Type B pancreatic cell (in vitro differentiated cells): Measurements from ENCODE around the gene TRAF2. TPM values are rescaled to one million over a fixed set of nuclear protein-coding genes. Genes with fewer than 3 reads are reported as not detected.

Experiments
- DNase-seq: peaks from one replicate; pipeline ENCODE4 v3.0.0; 2021; ENCODE audit warnings: mixed read lengths; ENCODE audit not compliant: unreplicated experiment; ENCODE audit errors: extremely low spot score
- H3K27ac Mint-ChIP-seq: 2 replicates; pipeline ENCODE4 v1.8.0; 2021; ENCODE audit warnings: mild to moderate bottlenecking, mixed read lengths
- H3K27me3 Mint-ChIP-seq: 2 replicates; pipeline ENCODE4 v1.8.0; 2021; ENCODE audit warnings: mixed read lengths
- H3K36me3 Mint-ChIP-seq: 2 replicates; pipeline ENCODE4 v1.8.0; 2021; ENCODE audit warnings: mixed read lengths
- H3K4me1 Mint-ChIP-seq: one replicate; pipeline ENCODE4 v1.8.0; 2021; ENCODE audit warnings: mixed read lengths; ENCODE audit not compliant: unreplicated experiment
- H3K4me3 Mint-ChIP-seq: 2 replicates; pipeline ENCODE4 v1.8.0; 2021; ENCODE audit warnings: mild to moderate bottlenecking, mixed read lengths
- H3K9me3 Mint-ChIP-seq: 2 replicates; pipeline ENCODE4 v1.8.0; 2021; ENCODE audit warnings: mixed read lengths
- total RNA-seq: library from RNA; stranded (reverse); gene quantifications from 2 replicates; pipeline ENCODE4 v1.2.1, GENCODE V29; 2021; ENCODE audit warnings: low replicate concordance
- TF ChIP-seq, protein P1 (sequence below): fragments of 200-600 bp; sonication (generic); conservative IDR thresholded peaks from 2 replicates; pipeline ENCODE4 v1.5.0; 2021; ENCODE audit warnings: antibody characterized with exemption, mild to moderate bottlenecking

TRAF2 gene
- total RNA-seq, 1 donor from 2014 or later = 22.3 TPM

DNA sequence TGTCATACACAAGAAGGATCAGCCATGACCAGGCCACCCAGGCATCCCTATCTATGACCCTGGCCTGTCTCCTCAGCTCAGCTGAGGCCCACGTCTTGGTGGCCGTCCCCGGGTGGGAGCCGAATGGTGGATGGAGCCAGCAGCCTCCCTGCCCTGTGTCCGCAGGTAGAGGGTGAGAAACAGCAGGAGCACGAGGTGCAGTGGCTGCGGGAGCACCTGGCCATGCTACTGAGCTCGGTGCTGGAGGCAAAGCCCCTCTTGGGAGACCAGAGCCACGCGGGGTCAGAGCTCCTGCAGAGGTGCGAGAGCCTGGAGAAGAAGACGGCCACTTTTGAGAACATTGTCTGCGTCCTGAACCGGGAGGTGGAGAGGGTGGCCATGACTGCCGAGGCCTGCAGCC, 33.8 kb downstream of the TRAF2 start:
- Mint-ChIP-seq H3K27me3 (no peaks in the 10 kb centered on the region), H3K4me3 (no peak overlapping the region), H3K27ac (no peak overlapping the region), H3K36me3 (peaks cover 6% of the 10 kb centered on the region), H3K9me3 (no peaks in the 10 kb centered on the region), H3K4me1 (no peaks in the 10 kb centered on the region)
- TF ChIP-seq, protein P1, sequence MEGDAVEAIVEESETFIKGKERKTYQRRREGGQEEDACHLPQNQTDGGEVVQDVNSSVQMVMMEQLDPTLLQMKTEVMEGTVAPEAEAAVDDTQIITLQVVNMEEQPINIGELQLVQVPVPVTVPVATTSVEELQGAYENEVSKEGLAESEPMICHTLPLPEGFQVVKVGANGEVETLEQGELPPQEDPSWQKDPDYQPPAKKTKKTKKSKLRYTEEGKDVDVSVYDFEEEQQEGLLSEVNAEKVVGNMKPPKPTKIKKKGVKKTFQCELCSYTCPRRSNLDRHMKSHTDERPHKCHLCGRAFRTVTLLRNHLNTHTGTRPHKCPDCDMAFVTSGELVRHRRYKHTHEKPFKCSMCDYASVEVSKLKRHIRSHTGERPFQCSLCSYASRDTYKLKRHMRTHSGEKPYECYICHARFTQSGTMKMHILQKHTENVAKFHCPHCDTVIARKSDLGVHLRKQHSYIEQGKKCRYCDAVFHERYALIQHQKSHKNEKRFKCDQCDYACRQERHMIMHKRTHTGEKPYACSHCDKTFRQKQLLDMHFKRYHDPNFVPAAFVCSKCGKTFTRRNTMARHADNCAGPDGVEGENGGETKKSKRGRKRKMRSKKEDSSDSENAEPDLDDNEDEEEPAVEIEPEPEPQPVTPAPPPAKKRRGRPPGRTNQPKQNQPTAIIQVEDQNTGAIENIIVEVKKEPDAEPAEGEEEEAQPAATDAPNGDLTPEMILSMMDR = no peak
- DNase-seq = no peak

DNA sequence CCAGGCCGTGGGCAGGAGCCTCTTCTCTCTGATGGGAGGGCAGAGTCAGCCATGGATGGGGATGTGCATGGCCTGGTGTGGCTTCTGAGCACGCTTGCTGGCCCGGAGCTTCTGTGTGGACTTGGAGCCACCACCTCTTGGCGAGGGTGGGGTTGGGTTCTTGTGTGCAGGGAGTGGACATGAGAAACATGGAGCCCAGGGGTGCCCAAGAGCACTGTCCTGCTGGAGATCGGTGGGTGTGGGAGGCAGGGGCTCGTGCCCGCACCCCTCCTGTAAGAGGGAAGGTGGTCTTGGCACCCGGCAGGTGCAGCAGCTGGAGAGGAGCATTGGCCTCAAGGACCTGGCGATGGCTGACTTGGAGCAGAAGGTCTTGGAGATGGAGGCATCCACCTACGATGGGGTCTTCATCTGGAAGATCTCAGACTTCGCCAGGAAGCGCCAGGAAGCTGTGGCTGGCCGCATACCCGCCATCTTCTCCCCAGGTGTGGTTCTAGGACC, 34.5 kb downstream of the TRAF2 start:
- H3K27me3 Mint-ChIP-seq = no peaks in the 10 kb centered on the region
- H3K4me3 Mint-ChIP-seq = no peak overlapping the region
- H3K9me3 Mint-ChIP-seq = no peaks in the 10 kb centered on the region
- TF ChIP-seq, protein P1 = no peak
- no peaks in the 10 kb centered on the region for H3K4me1 Mint-ChIP-seq
- DNase-seq = no peak
- peaks cover 6% of the 10 kb centered on the region for H3K36me3 Mint-ChIP-seq
- H3K27ac Mint-ChIP-seq = no peak overlapping the region

DNA sequence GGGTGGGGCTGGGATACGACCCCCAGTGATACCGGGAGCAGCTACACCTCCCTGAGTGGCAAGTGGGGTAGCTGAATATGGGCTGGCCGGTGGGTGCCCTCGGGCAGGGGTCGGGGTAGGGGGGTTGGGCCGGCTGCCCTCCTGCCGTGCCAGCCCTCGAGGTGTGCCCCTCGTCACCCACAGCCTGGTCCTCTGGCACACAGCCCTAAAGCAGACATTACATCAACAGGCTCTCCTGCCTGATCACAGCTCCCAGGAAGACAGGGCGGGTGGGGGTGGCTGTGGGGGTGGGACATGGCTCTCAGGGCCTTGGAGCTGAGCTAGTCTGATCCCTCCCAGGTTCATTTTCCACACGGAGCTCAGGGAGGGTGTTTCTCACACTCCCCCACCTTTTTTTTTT, 35.0 kb downstream of the TRAF2 start:
- H3K36me3 Mint-ChIP-seq = peaks cover 6% of the 10 kb centered on the region
- H3K9me3 Mint-ChIP-seq = no peaks in the 10 kb centered on the region
- H3K4me1 Mint-ChIP-seq = no peaks in the 10 kb centered on the region

DNA sequence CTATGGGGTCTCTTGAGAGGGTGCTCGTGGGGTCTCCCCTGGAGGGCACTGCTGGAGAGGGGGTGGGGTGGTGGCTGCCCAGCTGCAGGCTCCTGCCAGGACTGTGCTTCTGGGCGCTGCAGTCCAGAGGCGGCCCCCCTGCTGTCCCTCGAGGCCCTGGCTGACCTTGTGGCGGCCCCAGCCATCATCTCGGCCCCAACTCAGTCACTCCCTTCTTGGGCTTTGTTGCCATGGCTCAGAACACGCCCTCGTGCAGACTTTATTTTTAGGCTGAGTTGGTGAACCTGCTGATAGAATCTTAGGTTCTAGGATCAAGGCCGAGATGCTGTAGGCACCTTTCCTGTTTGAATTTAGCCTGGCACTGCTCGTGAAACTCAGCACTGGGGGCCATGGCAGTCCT, 35.4 kb downstream of the TRAF2 start:
- H3K36me3 Mint-ChIP-seq = peaks cover 6% of the 10 kb centered on the region
- H3K9me3 Mint-ChIP-seq = no peaks in the 10 kb centered on the region
- H3K27me3 Mint-ChIP-seq = no peaks in the 10 kb centered on the region
- no peak for DNase-seq
- no peak overlapping the region for H3K27ac Mint-ChIP-seq
- H3K4me1 Mint-ChIP-seq = no peaks in the 10 kb centered on the region
- H3K4me3 Mint-ChIP-seq = no peak overlapping the region
- TF ChIP-seq, protein P1 = no peak

More for the DNA sequence above, 35.0 kb downstream of the TRAF2 start:
- no peak overlapping the region for H3K27ac Mint-ChIP-seq
- TF ChIP-seq, protein P1 = no peak
- DNase-seq = no peak
- H3K27me3 Mint-ChIP-seq = no peaks in the 10 kb centered on the region
- H3K4me3 Mint-ChIP-seq = no peak overlapping the region

GRCh38 chr9:136922540-136922939, 36.2 kb downstream of the TRAF2 start:
- TF ChIP-seq, protein P1 = no peak
- no peak overlapping the region for H3K4me3 Mint-ChIP-seq
- peaks cover under 1% of the 10 kb centered on the region for H3K4me1 Mint-ChIP-seq
- H3K27ac Mint-ChIP-seq = no peak overlapping the region
- no peak for DNase-seq
- no peaks in the 10 kb centered on the region for H3K27me3 Mint-ChIP-seq
- peaks cover 6% of the 10 kb centered on the region for H3K36me3 Mint-ChIP-seq
- H3K9me3 Mint-ChIP-seq = no peaks in the 10 kb centered on the region

GRCh38 chr9:136923881-136924280, 37.6 kb downstream of the TRAF2 start:
- Mint-ChIP-seq H3K4me1 (peaks cover 7% of the 10 kb centered on the region), H3K27ac (no peak overlapping the region), H3K27me3 (no peaks in the 10 kb centered on the region), H3K4me3 (no peak overlapping the region), H3K9me3 (no peaks in the 10 kb centered on the region), H3K36me3 (peaks cover 6% of the 10 kb centered on the region)
- TF ChIP-seq, protein P1 = no peak
- peak; percentile 65 for DNase-seq
